Urinary bladder (tissue), 4 donors: ENCODE results near the gene TSPEAR. TPM values are rescaled to one million over a fixed set of nuclear protein-coding genes. Genes with fewer than 3 reads are reported as not detected.
"Not testable (repeated sequence)": the region's sequence is repeated elsewhere in the genome, so short reads cannot be mapped to it uniquely, and the experiment has no call there.

Experiments used
- DNase-seq: peaks from one replicate; pipeline ENCODE4 v3.0.0-alpha.2; 2015; ENCODE audit errors: extremely low spot score
- H3K27ac ChIP-seq: one replicate; pipeline ENCODE4 v1.5.1; 2013; ENCODE audit warnings: low read depth, mild to moderate bottlenecking, moderate library complexity
- H3K36me3 ChIP-seq: one replicate; pipeline ENCODE4 v1.6.1; 2013; ENCODE audit warnings: mild to moderate bottlenecking, moderate library complexity; ENCODE audit not compliant: insufficient read depth
- H3K4me1 ChIP-seq: one replicate; pipeline ENCODE4 v1.6.1; 2013; ENCODE audit warnings: mild to moderate bottlenecking, moderate library complexity; ENCODE audit not compliant: insufficient read depth
- H3K4me3 ChIP-seq: one replicate; pipeline ENCODE4 v1.5.1; 2013; ENCODE audit warnings: low read depth, low read length
- WGBS: extraction: QIAGEN DNeasy Blood & Tissue Kit; methylation state at CpG from one replicate; pipeline ENCODE4 v1.1.7; 2013; 5-methylcytosine and 5-hydroxymethylcytosine counted together
- polyA plus RNA-seq: library from polyadenylated mRNA; stranded (reverse); fragments of 200-250 nt; gene quantifications from one replicate; pipeline ENCODE4 v1.2.3, GENCODE V29; 2013
- total RNA-seq: library from RNA; depleted of rRNA; stranded (reverse); fragments of >200 nt; gene quantifications from one replicate; pipeline ENCODE4 v1.2.3, GENCODE V29; 2014
- donor health status: healthy with polysubstance abuse.
- donor health status: healthy.

The TSPEAR gene
- total and polyA plus RNA-seq, 2 donors = 0.03 to 0.21 TPM

DNA sequence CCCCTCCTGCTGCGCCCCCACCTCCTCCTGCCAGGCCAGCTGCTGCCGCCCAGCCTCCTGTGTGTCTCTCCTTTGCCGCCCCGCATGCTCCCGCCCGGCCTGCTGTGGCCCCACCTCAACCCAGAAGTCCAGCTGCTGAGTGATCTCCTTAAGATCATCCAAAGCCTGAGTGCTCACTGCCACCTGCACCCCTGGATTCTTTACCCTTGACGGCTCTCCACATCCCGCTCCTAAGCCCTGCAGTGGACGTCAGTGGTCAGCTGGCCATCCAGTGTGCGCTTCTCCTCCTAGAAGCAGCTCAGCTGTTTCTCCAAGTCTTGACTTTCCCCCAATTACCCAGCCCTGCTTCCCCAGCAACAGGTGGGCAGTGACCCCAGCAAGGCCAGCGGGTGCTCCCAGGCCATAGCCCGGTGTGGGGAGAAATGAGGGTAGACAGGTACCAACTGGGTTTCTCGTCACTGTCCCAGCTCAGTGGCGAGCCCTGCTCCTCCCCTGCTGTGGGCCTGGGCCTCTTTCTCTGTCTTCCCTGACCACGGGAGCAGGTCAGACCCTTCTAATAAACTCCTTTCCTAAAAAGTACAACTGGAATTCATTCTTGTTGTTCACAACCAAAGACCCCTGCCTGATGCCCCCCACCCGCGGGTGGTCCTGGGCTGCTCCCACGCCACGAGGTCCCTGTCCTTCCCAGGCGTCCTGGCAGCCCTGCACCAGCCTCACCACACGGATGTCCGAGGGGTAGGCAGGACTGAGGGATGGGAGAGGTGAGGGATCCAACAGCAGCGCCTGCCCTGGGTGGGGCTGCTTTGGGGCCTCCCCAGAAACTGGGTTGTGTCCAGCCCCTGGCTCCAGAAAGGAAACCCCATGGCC lies 109.5 kb downstream of the TSPEAR start:
- no peaks in the 10 kb centered on the region for H3K36me3 ChIP-seq
- no peak overlapping the region for H3K27ac ChIP-seq
- 71% methylated on average over 23 of the region's 23 CpGs for WGBS
- no peaks in the 10 kb centered on the region for H3K4me1 ChIP-seq
- DNase-seq = no peak
- H3K4me3 ChIP-seq = no peak overlapping the region

DNA sequence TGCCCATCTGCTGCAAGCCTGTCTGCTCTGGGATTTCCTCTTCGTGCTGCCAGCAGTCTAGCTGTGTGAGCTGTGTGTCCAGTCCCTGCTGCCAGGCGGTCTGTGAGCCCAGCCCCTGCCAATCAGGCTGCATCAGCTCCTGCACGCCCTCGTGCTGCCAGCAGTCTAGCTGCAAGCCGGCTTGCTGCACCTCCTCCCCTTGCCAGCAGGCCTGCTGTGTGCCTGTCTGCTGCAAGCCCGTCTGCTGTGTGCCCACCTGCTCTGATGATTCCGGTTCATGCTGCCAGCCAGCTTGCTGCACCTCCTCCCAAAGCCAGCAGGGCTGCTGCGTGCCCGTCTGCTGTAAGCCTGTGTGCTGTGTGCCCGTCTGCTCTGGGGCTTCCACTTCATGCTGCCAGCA lies 110.3 kb downstream of the TSPEAR start:
- not testable (repeated sequence) for H3K4me3 ChIP-seq, H3K36me3 ChIP-seq, DNase-seq, H3K27ac ChIP-seq, H3K4me1 ChIP-seq
- WGBS = 67% methylated on average over 10 of the region's 10 CpGs

GRCh38 chr21:44600118-44600978 lies 111.0 kb downstream of the TSPEAR start, which contains the start of gene KRTAP10-7:
TSS of gene KRTAP10-7 (plus strand) at chr21:44600597. CDS start at chr21:44600622, 25 bp downstream.
- not testable (repeated sequence) for H3K36me3 ChIP-seq, H3K4me1 ChIP-seq, DNase-seq, H3K4me3 ChIP-seq, H3K27ac ChIP-seq
- 66% methylated on average over 23 of the region's 23 CpGs for WGBS

GRCh38 chr21:44599264-44600029 lies 111.9 kb downstream of the TSPEAR start:
- DNase-seq = no peak
- no peaks in the 10 kb centered on the region for H3K4me1 ChIP-seq
- whole genome bisulfite sequencing = 85% methylated on average over 8 of the region's 8 CpGs
- no peak overlapping the region for H3K4me3 ChIP-seq
- no peaks in the 10 kb centered on the region for H3K36me3 ChIP-seq
- no peak overlapping the region for H3K27ac ChIP-seq

DNA sequence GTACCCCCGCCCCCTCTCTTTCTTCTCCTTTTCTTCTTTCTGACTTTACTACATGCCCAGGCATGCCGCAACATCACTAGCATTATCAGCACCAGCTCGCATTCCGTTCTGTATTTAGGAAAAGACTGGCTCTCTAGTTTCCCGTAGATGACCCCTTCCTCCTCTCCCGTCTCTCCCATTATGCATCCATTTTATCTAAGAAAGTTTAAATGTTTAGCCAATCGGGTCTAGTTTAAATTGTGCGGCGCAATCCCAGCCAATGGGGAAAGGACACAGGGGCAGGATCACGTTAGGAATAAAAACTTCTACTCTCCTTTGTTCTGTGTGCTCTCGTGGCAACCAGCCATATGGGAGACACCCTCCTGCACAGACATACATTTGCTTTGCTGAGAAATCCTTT lies 113.3 kb downstream of the TSPEAR start:
- no peak for DNase-seq
- H3K4me3 ChIP-seq = no peak overlapping the region
- no peak overlapping the region for H3K27ac ChIP-seq
- no peaks in the 10 kb centered on the region for H3K4me1 ChIP-seq
- no peaks in the 10 kb centered on the region for H3K36me3 ChIP-seq
- WGBS = 73% methylated on average over 11 of the region's 11 CpGs

GRCh38 chr21:44596068-44596725 lies 115.2 kb downstream of the TSPEAR start:
- no peaks in the 10 kb centered on the region for H3K36me3 ChIP-seq
- H3K4me3 ChIP-seq = no peak overlapping the region
- DNase-seq = no peak
- 77% methylated on average over 9 of the region's 9 CpGs for WGBS
- H3K4me1 ChIP-seq = no peaks in the 10 kb centered on the region
- H3K27ac ChIP-seq = no peak overlapping the region

GRCh38 chr21:44595524-44595923 lies 115.8 kb downstream of the TSPEAR start:
- Histone ChIP-seq H3K4me3 (no peak overlapping the region), H3K4me1 (no peaks in the 10 kb centered on the region), H3K27ac (no peak overlapping the region), H3K36me3 (no peaks in the 10 kb centered on the region)
- WGBS = 54% methylated on average over 6 of the region's 6 CpGs
- DNase-seq = no peak

GRCh38 chr21:44594406-44594916 lies 116.9 kb downstream of the TSPEAR start:
- no peak for DNase-seq

DNA sequence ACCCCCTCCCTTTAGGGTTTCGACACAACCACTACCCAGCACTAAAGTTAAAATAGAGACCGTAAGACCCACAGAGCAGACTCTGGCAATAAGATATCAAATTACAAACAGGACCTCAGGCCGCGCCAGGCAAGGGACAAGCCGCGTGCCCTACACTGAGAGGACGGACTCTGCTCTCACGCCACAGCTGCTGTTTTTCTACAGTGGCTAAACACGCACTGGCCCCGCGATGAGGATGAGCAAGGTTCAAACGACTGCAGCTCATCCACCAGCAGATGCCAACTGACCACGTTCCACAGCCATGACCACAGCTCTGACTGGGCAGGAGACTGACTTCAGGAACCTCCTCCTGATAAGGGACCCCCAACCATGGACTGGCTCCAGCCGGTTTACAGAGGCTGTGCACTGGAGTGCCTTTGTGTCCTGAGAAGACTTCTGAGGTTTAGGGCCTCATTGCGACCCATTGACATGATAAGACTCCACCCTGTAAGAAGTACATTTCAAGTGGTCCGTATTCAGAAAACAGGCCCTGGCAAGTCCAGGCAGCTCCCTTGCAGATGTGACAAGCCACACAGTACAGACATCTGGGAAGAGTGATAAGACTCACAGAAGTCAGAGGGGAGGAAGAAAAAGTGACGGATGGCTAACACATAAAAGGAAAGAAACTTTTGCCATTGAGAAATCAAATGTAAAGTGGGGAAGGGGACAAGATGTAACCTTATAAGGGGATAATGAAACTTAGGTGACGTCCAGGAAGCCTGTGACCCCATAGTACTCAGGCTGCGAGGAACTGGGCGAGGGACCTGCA lies 117.6 kb downstream of the TSPEAR start:
- Histone ChIP-seq H3K4me3 (no peak overlapping the region), H3K36me3 (no peaks in the 10 kb centered on the region), H3K27ac (no peak overlapping the region), H3K4me1 (no peaks in the 10 kb centered on the region)
- DNase-seq = no peak
- WGBS = 40% methylated on average over 20 of the region's 20 CpGs

More at GRCh38 chr21:44594406-44594916, 116.9 kb downstream of the TSPEAR start:
- Histone ChIP-seq H3K4me3 (no peak overlapping the region), H3K36me3 (no peaks in the 10 kb centered on the region), H3K27ac (no peak overlapping the region), H3K4me1 (no peaks in the 10 kb centered on the region)
- WGBS = 83% methylated on average over 12 of the region's 12 CpGs

DNA sequence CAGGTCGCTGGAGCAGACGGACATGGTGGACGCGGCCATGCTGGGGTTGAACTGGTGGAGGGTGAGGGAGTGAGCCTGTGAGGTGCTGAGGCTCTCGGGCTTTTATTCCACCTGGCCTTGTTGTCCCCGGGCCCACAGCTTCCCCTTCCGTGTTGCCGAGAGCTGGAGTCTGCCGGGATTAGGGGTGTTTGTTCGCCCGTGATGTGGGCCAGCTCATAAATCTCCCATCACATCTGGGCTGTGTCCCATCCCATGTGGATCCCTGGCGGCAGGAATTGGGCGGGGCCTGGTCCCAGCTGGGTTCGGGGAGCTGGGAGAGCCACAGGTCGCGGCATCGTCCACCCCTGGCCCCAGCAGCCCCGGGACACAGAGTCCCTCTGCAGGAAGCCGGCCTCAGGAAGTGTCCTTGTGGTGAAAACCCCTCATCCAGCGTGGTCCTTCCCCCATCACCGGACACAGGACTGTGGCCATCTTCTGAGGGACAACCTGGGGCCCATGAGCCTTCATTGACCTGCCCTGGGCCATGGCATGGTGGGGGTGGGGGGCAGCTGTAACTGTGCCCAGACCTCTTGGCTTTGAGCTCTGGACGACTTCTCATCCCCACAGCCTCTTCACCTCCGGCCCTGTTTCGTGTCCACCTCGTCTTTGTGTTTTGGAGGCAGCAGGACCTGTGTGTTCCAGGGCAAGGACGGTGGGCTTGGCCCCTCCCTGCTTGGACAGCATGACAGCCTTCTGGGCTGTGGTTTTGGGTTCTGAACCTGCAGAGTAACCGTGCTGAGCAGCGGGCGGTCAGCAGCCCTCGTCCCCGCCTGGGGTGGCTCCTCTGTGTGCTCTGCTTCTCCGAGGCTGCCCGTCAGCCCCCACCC lies 118.7 kb downstream of the TSPEAR start, which contains the start of gene KRTAP10-6:
TSS of gene KRTAP10-6 (minus strand) at position 60 of the 866 bp plus-strand sequence. CDS start at position 39, 21 bp downstream.
- WGBS = 45% methylated on average over 33 of the region's 33 CpGs
- no peaks in the 10 kb centered on the region for H3K36me3 ChIP-seq
- no peaks in the 10 kb centered on the region for H3K4me1 ChIP-seq
- H3K4me3 ChIP-seq = no peak within 1 kb of the TSS
- DNase-seq = no peak
- H3K27ac ChIP-seq = no peak within 1 kb of the TSS

GRCh38 chr21:44591801-44592130 lies 119.6 kb downstream of the TSPEAR start:
- 37% methylated on average over 4 of the region's 4 CpGs for WGBS

More at GRCh38 chr21:44591801-44592130, 119.6 kb downstream of the TSPEAR start:
- not testable (repeated sequence) for H3K36me3 ChIP-seq, H3K4me3 ChIP-seq, DNase-seq, H3K4me1 ChIP-seq, H3K27ac ChIP-seq
